IMR-90 (cell line): ENCODE measurements around the gene POLRMT. TPM values are rescaled to one million over a fixed set of nuclear protein-coding genes. Genes with fewer than 3 reads are reported as not detected.

Experiments
- ATAC-seq: fragments of 200-7000 bp; cut with Tn5 transposase; 2 replicates; pipeline ENCODE4 v1.9.1; 2020; ENCODE audit warnings: low read depth, mild to moderate bottlenecking, moderate library complexity
- BruUV-seq: library from RNA; stranded (reverse); fragments of 400-500 nt; replicated peaks from 2 replicates; lab custom pipeline; 2021; lab: Mats Ljungman, UMichigan
- CTCF ChIA-PET: fragments of 300-600 bp; formaldehyde crosslinking; extraction: SDS; loops from one replicate; lab custom pipeline; 2021; ENCODE audit warnings: antibody characterized with exemption; lab: Yijun Ruan, JAX
- POLR2A ChIA-PET: fragments of 300-600 bp; sonication (Branson Sonifier 250); formaldehyde crosslinking; loops from one replicate; lab custom pipeline; 2022; ENCODE audit warnings: antibody characterized with exemption; ENCODE audit not compliant: unreplicated experiment; lab: Charles Lee
- DNase-seq: peaks from one replicate; pipeline ENCODE4 v3.0.0; 2013
- H2AFZ ChIP-seq: replicated peaks from 2 replicates; pipeline ENCODE3; 2013; ENCODE audit warnings: low read length, mild to moderate bottlenecking; ENCODE audit not compliant: poor library complexity
- H2AK5ac ChIP-seq: 2 replicates; pipeline ENCODE4 v1.6.1; 2013; ENCODE audit warnings: low read depth, low read length, inconsistent platforms
- H2AK9ac ChIP-seq: replicated peaks from 2 replicates; pipeline ENCODE3; 2013; ENCODE audit warnings: mild to moderate bottlenecking, low read depth, low read length, moderate library complexity; ENCODE audit not compliant: poor library complexity
- H2BK120ac ChIP-seq: 2 replicates; pipeline ENCODE4 v1.6.1; 2013; ENCODE audit warnings: low read depth, low read length, inconsistent platforms
- H2BK15ac ChIP-seq: 3 replicates; pipeline ENCODE4 v1.6.1; 2013; ENCODE audit warnings: low read depth, low read length, inconsistent platforms
- H2BK20ac ChIP-seq: 2 replicates; pipeline ENCODE4 v1.6.1; 2013; ENCODE audit warnings: low read depth, mild to moderate bottlenecking, inconsistent platforms, low read length, moderate library complexity
- H2BK5ac ChIP-seq: 2 replicates; pipeline ENCODE4 v1.6.1; 2013; ENCODE audit warnings: mild to moderate bottlenecking, low read depth, low read length, inconsistent platforms; ENCODE audit not compliant: poor library complexity, severe bottlenecking
- H3K14ac ChIP-seq: replicated peaks from 2 replicates; pipeline ENCODE4 v1.6.1; 2013; ENCODE audit warnings: low read depth, low read length, inconsistent platforms
- H3K18ac ChIP-seq: 2 replicates; pipeline ENCODE4 v1.6.1; 2013; ENCODE audit warnings: low read depth, low read length, control low read depth
- H3K23ac ChIP-seq: 2 replicates; pipeline ENCODE4 v1.6.1; 2013; ENCODE audit warnings: low read depth, low read length, inconsistent platforms
- H3K27ac ChIP-seq: 2 replicates; pipeline ENCODE4 v1.5.1; 2013; ENCODE audit warnings: mild to moderate bottlenecking, control low read depth, low read length; ENCODE audit not compliant: insufficient read depth
- H3K27me3 ChIP-seq: 2 replicates; pipeline ENCODE4 v1.6.1; 2013; ENCODE audit warnings: low read length; ENCODE audit not compliant: control insufficient read depth, insufficient read depth
- H3K36me3 ChIP-seq: 2 replicates; pipeline ENCODE4 v1.6.1; 2013; ENCODE audit warnings: low read length, mixed read lengths; ENCODE audit not compliant: control insufficient read depth, insufficient read depth
- H3K4ac ChIP-seq: 2 replicates; pipeline ENCODE4 v1.6.1; 2013; ENCODE audit warnings: low read depth, low read length, inconsistent platforms
- H3K4me1 ChIP-seq: 2 replicates; pipeline ENCODE4 v1.6.1; 2013; ENCODE audit warnings: low read length, mixed read lengths; ENCODE audit not compliant: control insufficient read depth, insufficient read depth
- H3K4me2 ChIP-seq: 2 replicates; pipeline ENCODE4 v1.6.1; 2013; ENCODE audit warnings: low read depth, mild to moderate bottlenecking, control low read depth, low read length, moderate library complexity
- H3K4me3 ChIP-seq: 2 replicates; pipeline ENCODE4 v1.5.1; 2013; ENCODE audit warnings: low read depth, mild to moderate bottlenecking, control low read depth, low read length, moderate library complexity; ENCODE audit not compliant: insufficient read depth
- H3K56ac ChIP-seq: 2 replicates; pipeline ENCODE4 v1.6.1; 2013; ENCODE audit warnings: low read length, inconsistent platforms; ENCODE audit not compliant: insufficient read depth; ENCODE audit errors: extremely low read depth
- H3K79me1 ChIP-seq, 2 experiments: 2 replicates each; pipeline ENCODE4 v1.6.1; 2013; ENCODE audit warnings: low read length in 2 of 2, inconsistent platforms in 1 of 2, low read depth in 1 of 2
- H3K9ac ChIP-seq: 2 replicates; pipeline ENCODE4 v1.6.1; 2013; ENCODE audit warnings: low read depth, low read length, control low read depth
- H3K9me1 ChIP-seq: 2 replicates; pipeline ENCODE4 v1.6.1; 2013; ENCODE audit warnings: low read length, inconsistent platforms; ENCODE audit not compliant: insufficient read depth
- H3K9me3 ChIP-seq: 2 replicates; pipeline ENCODE4 v1.6.1; 2013; ENCODE audit warnings: low read length; ENCODE audit not compliant: control insufficient read depth, insufficient read depth
- H4K20me1 ChIP-seq: 2 replicates; pipeline ENCODE4 v1.6.1; 2013; ENCODE audit warnings: low read length, inconsistent platforms; ENCODE audit not compliant: insufficient read depth
- H4K5ac ChIP-seq: 2 replicates; pipeline ENCODE4 v1.6.1; 2013; ENCODE audit warnings: mild to moderate bottlenecking, low read depth, low read length, control low read depth
- H4K8ac ChIP-seq, 2 experiments: 2 replicates each; pipeline ENCODE4 v1.6.1; 2013; ENCODE audit warnings: low read depth in 2 of 2, low read length in 2 of 2, control low read depth in 1 of 2, inconsistent platforms in 1 of 2
- H4K91ac ChIP-seq: 2 replicates; pipeline ENCODE4 v1.6.1; 2013; ENCODE audit warnings: low read depth, low read length, inconsistent platforms; ENCODE audit not compliant: insufficient read depth
- BHLHE40 ChIP-seq: fragments of 150-350 bp; IDR thresholded peaks from 2 replicates; pipeline ENCODE4 v1.6.1; 2016; ENCODE audit warnings: mild to moderate bottlenecking, low read depth, low read length
- CEBPB ChIP-seq: IDR thresholded peaks from 2 replicates; pipeline ENCODE4 v1.6.1; 2012; ENCODE audit warnings: low read depth, low read length, improper control_type of control experiment
- CHD1 ChIP-seq: IDR thresholded peaks from 2 replicates; pipeline ENCODE4 v1.6.1; 2012; ENCODE audit warnings: low read depth, low read length, improper control_type of control experiment
- CTCF ChIP-seq: conservative IDR thresholded peaks from 2 replicates; pipeline ENCODE4 v1.5.1; 2012; ENCODE audit warnings: mild to moderate bottlenecking, low read depth, low read length, improper control_type of control experiment
- ELK1 ChIP-seq: fragments of 150-350 bp; IDR thresholded peaks from 2 replicates; pipeline ENCODE4 v1.6.1; 2016; ENCODE audit warnings: low read depth, mild to moderate bottlenecking, low read length, moderate library complexity, borderline replicate concordance
- MAFK ChIP-seq: IDR thresholded peaks from 2 replicates; pipeline ENCODE4 v1.6.1; 2012; ENCODE audit warnings: low read depth, low read length, improper control_type of control experiment
- MAZ ChIP-seq: IDR thresholded peaks from 2 replicates; pipeline ENCODE4 v1.6.1; 2012; ENCODE audit warnings: low read depth, mild to moderate bottlenecking, low read length, improper control_type of control experiment, moderate library complexity, borderline replicate concordance
- MXI1 ChIP-seq: IDR thresholded peaks from 2 replicates; pipeline ENCODE4 v1.6.1; 2012; ENCODE audit warnings: low read depth, mild to moderate bottlenecking, low read length, moderate library complexity, borderline replicate concordance
- NFE2L2 ChIP-seq: fragments of 150-350 bp; IDR thresholded peaks from 2 replicates; pipeline ENCODE4 v1.6.1; 2016; ENCODE audit warnings: low read depth, mild to moderate bottlenecking, low read length
- RAD21 ChIP-seq: IDR thresholded peaks from 2 replicates; pipeline ENCODE4 v1.6.1; 2012; ENCODE audit warnings: low read length, improper control_type of control experiment
- RCOR1 ChIP-seq: IDR thresholded peaks from 2 replicates; pipeline ENCODE4 v1.6.1; 2012; ENCODE audit warnings: mild to moderate bottlenecking, low read length, improper control_type of control experiment; ENCODE audit not compliant: insufficient replicate concordance
- RFX5 ChIP-seq: IDR thresholded peaks from 2 replicates; pipeline ENCODE4 v1.8.0; 2012; ENCODE audit warnings: low read depth, mild to moderate bottlenecking, low read length, moderate library complexity
- SMC3 ChIP-seq: fragments of 150-350 bp; IDR thresholded peaks from 2 replicates; pipeline ENCODE4 v1.6.1; 2016; ENCODE audit warnings: low read depth, mild to moderate bottlenecking, antibody characterized with exemption, low read length, moderate library complexity
- USF2 ChIP-seq: fragments of 150-350 bp; IDR thresholded peaks from 2 replicates; pipeline ENCODE4 v1.6.1; 2017; ENCODE audit warnings: mild to moderate bottlenecking, antibody characterized with exemption, low read length, low read depth
- WGBS, 2 experiments: methylation state at CpG; one replicate each; pipeline versions ENCODE4 v1.1.5 to v1.1.7; 2013; ENCODE audit warnings: missing lambda C conversion rate in 2 of 2; ENCODE audit not compliant: insufficient read length in 1 of 2; ENCODE audit errors: extremely low coverage in 2 of 2; 5-methylcytosine and 5-hydroxymethylcytosine counted together
- dilution Hi-C: fragments of 300-500 bp; cut with HindIII; formaldehyde crosslinking; loops from one replicate; pipeline ENCODE4 v1.14.3; 2018; ENCODE audit warnings: low sequenced_read_pairs; ENCODE audit not compliant: unreplicated experiment
- in situ Hi-C: fragments of 300-500 bp; cut with MboI; formaldehyde crosslinking; loops from 3 replicates; pipeline ENCODE4 v1.14.3; 2019; ENCODE audit warnings: low sequenced_read_pairs, inconsistent platforms, mixed read lengths
- intact Hi-C: fragments of 100-400 bp; cut with micrococcal nuclease; formaldehyde crosslinking; loops from 2 replicates; pipeline ENCODE4 v1.10.0; 2022
- polyA plus RNA-seq, 3 experiments: library from polyadenylated mRNA; depleted of rRNA; stranded (reverse); fragments of >200 nt; gene quantifications; 2 replicates each; pipeline ENCODE4 v1.2.3, GENCODE V29; 2012; ENCODE audit warnings: low replicate concordance in 1 of 3
- total RNA-seq: library from RNA; depleted of rRNA; stranded (reverse); fragments of >200 nt; gene quantifications from 2 replicates; pipeline ENCODE4 v1.2.3, GENCODE V29; 2012

The POLRMT gene
- total and polyA plus RNA-seq, 2 of the 4 experiments (the other 2 are of a cell fraction) = 9.9 to 29.6 TPM

GRCh38 chr19:646779-647565 is 13.6 kb upstream of the POLRMT start:
- no peak overlapping the region for H2BK15ac ChIP-seq
- ChIA-PET CTCF (no interaction called here), POLR2A (no interaction called here)
- H2AFZ ChIP-seq = no peak overlapping the region
- H2BK20ac ChIP-seq = no peak overlapping the region
- H3K4ac ChIP-seq = no peak overlapping the region
- H2AK5ac ChIP-seq = no peak overlapping the region
- no peaks in the 10 kb centered on the region for H3K4me1 ChIP-seq
- H3K56ac ChIP-seq = no peak overlapping the region
- no peak overlapping the region for H3K4me2 ChIP-seq
- no peak overlapping the region for H4K8ac ChIP-seq
- TF ChIP-seq MXI1 = no peak
- TF ChIP-seq RFX5 = no peak
- TF ChIP-seq ELK1 = no peak
- no peak for TF ChIP-seq RCOR1
- no peak for TF ChIP-seq CTCF
- no peak for TF ChIP-seq BHLHE40
- no peak for TF ChIP-seq SMC3
- no peak for TF ChIP-seq CEBPB
- no peak for TF ChIP-seq USF2
- no peak for TF ChIP-seq NFE2L2
- no peak for TF ChIP-seq CHD1
- no peak for TF ChIP-seq RAD21
- no peak for TF ChIP-seq MAZ
- TF ChIP-seq MAFK = no peak
- H4K91ac ChIP-seq = no peak overlapping the region
- H3K9me3 ChIP-seq = no peaks in the 10 kb centered on the region
- 94% methylated on average over 30 of the region's 48 CpGs; no CpG with 5 or more reads in 1 of the 2 experiments for WGBS, 2 experiments
- no peak overlapping the region for H4K5ac ChIP-seq
- no peak overlapping the region for H3K4me3 ChIP-seq
- no peak overlapping the region for H3K27ac ChIP-seq
- H3K36me3 ChIP-seq = peaks cover 47% of the 10 kb centered on the region
- no peak for ATAC-seq
- no peaks in the 10 kb centered on the region for H3K9me1 ChIP-seq
- dilution Hi-C loops = no loop called here
- H3K79me1 ChIP-seq = peaks cover 0 to 9% of the 10 kb centered on the region in 2 experiments; a peak in 1 of 4 replicates
- H3K14ac ChIP-seq = no peak overlapping the region
- no peak overlapping the region for H2BK5ac ChIP-seq
- no peak for DNase-seq
- H3K27me3 ChIP-seq = no peaks in the 10 kb centered on the region
- intact Hi-C loops = no loop called here
- no peak overlapping the region for H3K18ac ChIP-seq
- no peak overlapping the region for H3K9ac ChIP-seq
- no peak overlapping the region for H3K23ac ChIP-seq
- BruUV-seq = no TSS peak
- in situ Hi-C loops = no loop called here
- no peak overlapping the region for H2BK120ac ChIP-seq
- peaks cover 5% of the 10 kb centered on the region; the same call in 1 of the 2 replicates for H4K20me1 ChIP-seq
- peak overlapping the region; percentile 55 for H2AK9ac ChIP-seq
